ENCODE measurements around the gene ZNF267.

Gene ZNF267

DNA sequence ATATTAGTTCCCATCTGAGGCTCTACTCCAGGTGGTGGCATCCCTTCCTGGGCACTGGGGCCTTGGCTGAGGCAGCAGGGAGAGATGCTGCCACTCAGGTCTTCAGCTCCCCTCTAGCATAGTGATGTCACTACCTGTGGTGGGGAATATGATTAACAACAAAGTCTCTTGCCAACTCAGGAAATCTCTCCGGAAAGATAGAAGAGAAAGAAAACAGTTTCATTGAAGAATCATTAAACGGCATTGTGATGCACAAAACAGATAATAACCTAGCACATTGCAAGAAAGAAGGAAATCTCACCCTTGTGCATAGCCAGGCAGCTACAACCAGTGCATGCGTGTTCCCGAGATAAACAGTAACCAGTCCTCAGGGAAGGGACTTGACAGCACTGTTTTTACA, 12.2 kb upstream of the ZNF267 start:
- DNase-seq (ENCODE audit: low read depth, low spot score): no peak
- no peak overlapping the region for H3K4me3 ChIP-seq (ENCODE audit: low read depth, low read length)
- POLR2A ChIA-PET: interaction anchor here (0.6 kb wide), 1 partner anchor 13 kb away, joined by 3 read pairs; no protein-coding TSS in a partner anchor
- CTCF ChIA-PET: interaction anchor here (4.3 kb wide), 1 partner anchor 11 kb away, joined by 19 read pairs; the partner anchor contains the start of gene ZNF267
- TF ChIP-seq, protein P1, sequence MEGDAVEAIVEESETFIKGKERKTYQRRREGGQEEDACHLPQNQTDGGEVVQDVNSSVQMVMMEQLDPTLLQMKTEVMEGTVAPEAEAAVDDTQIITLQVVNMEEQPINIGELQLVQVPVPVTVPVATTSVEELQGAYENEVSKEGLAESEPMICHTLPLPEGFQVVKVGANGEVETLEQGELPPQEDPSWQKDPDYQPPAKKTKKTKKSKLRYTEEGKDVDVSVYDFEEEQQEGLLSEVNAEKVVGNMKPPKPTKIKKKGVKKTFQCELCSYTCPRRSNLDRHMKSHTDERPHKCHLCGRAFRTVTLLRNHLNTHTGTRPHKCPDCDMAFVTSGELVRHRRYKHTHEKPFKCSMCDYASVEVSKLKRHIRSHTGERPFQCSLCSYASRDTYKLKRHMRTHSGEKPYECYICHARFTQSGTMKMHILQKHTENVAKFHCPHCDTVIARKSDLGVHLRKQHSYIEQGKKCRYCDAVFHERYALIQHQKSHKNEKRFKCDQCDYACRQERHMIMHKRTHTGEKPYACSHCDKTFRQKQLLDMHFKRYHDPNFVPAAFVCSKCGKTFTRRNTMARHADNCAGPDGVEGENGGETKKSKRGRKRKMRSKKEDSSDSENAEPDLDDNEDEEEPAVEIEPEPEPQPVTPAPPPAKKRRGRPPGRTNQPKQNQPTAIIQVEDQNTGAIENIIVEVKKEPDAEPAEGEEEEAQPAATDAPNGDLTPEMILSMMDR (IDR thresholded peaks at IDR 0.05; ENCODE audit: insufficient read depth, low read length, missing control alignments): no peak

- no peak for DNase-seq (ENCODE audit: low read depth, low spot score)
- TF ChIP-seq, protein P1 (IDR thresholded peaks at IDR 0.05; ENCODE audit: insufficient read depth, low read length, missing control alignments): no peak
- CTCF ChIA-PET: interaction anchor here (0.8 to 4.3 kb wide), 2 partner anchors 10 to 16 kb away, joined by 3 to 19 read pairs; partner anchors contain the start of gene ZNF267
- no peak overlapping the region for H3K4me3 ChIP-seq (ENCODE audit: low read depth, low read length)
- POLR2A ChIA-PET: no interaction called here
These were observed 10.8 kb upstream of the ZNF267 start for GRCh38 chr16:31862761-31863160.

GRCh38 chr16:31868164-31868563, 5.4 kb upstream of the ZNF267 start:
- ChIA-PET CTCF (interaction anchor here (0.8 to 5.5 kb wide), 33 partner anchors 10 to 941 kb away, joined by 3 to 56 read pairs (median 4); partner anchors contain the start of genes HSD3B7, KAT8, ZNF646 and ZNF668), POLR2A (interaction anchor here (0.5 to 0.6 kb wide), 2 partner anchors 766 to 967 kb away, joined by 3 to 5 read pairs; no protein-coding TSS in a partner anchor)
- TF ChIP-seq, protein P1 (IDR thresholded peaks at IDR 0.05; ENCODE audit: insufficient read depth, low read length, missing control alignments): no peak
- no peak for DNase-seq (ENCODE audit: low read depth, low spot score)
- no peak overlapping the region for H3K4me3 ChIP-seq (ENCODE audit: low read depth, low read length)

DNA sequence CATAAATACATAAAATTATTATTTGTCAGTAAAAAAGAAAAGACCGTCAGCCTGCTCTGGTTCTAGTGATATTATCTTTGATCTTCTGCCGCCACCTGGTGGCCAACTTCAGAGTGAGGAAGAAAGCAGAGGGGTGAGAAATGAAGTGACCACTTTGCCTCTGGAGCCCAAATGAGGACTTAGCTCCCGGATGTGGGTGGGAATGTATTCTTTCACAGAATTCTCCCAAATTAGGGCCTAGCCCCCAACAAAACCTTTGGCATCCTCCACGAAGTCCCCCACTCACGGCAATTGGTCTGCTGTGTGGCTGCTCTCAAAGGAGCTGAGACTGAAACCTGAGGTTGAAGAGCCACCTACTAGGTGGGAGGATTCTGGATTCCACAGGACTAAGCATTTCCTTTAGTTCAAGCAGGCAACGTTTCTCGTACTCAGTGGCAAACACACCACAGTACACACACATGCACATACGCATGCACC, 4.9 kb upstream of the ZNF267 start:
- CTCF ChIA-PET: interaction anchor here (0.8 to 5.5 kb wide), 33 partner anchors 10 to 942 kb away, joined by 3 to 56 read pairs (median 4); partner anchors contain the start of genes HSD3B7, KAT8, ZNF646 and ZNF668
- POLR2A ChIA-PET: interaction anchor here (0.5 to 0.6 kb wide), 2 partner anchors 766 to 967 kb away, joined by 3 to 5 read pairs; no protein-coding TSS in a partner anchor
- TF ChIP-seq, protein P1 (IDR thresholded peaks at IDR 0.05; ENCODE audit: insufficient read depth, low read length, missing control alignments): peak; percentile 66
- no peak for DNase-seq (ENCODE audit: low read depth, low spot score)
- no peak overlapping the region for H3K4me3 ChIP-seq (ENCODE audit: low read depth, low read length)

DNA sequence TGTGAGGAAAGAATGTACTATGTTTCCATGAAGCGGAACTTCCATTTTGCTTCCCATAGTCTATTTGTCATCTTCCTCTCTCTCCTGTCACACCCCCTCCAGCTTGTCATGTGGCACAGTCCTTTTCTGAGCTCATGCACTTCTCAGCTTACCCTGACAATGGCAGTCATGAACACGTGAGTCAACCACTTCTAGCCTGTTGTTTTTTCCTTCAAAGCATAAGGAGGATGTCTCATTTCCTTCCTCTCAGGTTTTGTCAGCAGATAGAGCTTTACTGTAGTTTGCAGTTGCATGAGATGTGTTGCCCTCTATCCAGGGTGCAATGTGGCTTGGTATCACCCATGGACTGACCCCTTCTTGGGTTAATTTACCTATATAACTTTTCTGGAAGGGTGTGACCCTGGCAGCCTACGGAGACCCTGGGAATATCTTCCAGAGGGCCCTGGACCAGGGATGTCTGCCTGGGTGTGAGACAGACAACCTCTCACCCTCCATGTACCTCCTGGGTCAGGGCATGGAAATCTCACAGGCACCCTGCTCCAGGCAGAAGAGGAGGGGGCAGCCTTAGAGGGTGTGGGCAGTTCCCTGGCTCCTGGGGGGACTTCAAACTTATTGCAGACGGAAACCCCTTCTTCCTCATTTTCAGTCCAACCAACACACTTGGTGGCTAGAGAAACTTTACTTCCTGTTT, 4.0 kb upstream of the ZNF267 start:
- POLR2A ChIA-PET: no interaction called here

More for the DNA sequence above, 4.0 kb upstream of the ZNF267 start:
- peak; percentile 23 for DNase-seq (ENCODE audit: low read depth, low spot score)
- TF ChIP-seq, protein P1 (IDR thresholded peaks at IDR 0.05; ENCODE audit: insufficient read depth, low read length, missing control alignments): no peak
- H3K4me3 ChIP-seq (ENCODE audit: low read depth, low read length): no peak overlapping the region
- CTCF ChIA-PET: interaction anchor here (0.8 to 5.5 kb wide), 13 partner anchors 10 to 920 kb away, joined by 3 to 56 read pairs (median 5); partner anchors contain the start of genes HSD3B7 and KAT8
